HCT116 (cell line): ENCODE results near the gene PGPEP1. TPM values are rescaled to one million over a fixed set of nuclear protein-coding genes. Genes with fewer than 3 reads are reported as not detected.
A peak's percentile ranks its signal among the peaks of the same experiment; 100 is the strongest.

Experiments used
- ATAC-seq: fragments of 200-7000 bp; cut with Tn5 transposase; 2 replicates; pipeline ENCODE4 v1.9.1; 2020; ENCODE audit warnings: mild to moderate bottlenecking, moderate library complexity
- BruUV-seq: library from RNA; stranded (reverse); fragments of 400-500 nt; replicated peaks from 2 replicates; lab custom pipeline; 2021; lab: Mats Ljungman, UMichigan
- CTCF ChIA-PET: fragments of 300-600 bp; sonication (Branson Sonifier 250); formaldehyde crosslinking; loops from one replicate; lab custom pipeline; 2021; ENCODE audit warnings: antibody characterized with exemption; lab: Charles Lee
- POLR2A ChIA-PET: fragments of 300-600, 350-600 bp; sonication (Branson Sonifier 250); formaldehyde crosslinking; loops from one replicate; lab custom pipeline; 2021; ENCODE audit warnings: antibody characterized with exemption; lab: Charles Lee
- RAD21 ChIA-PET, 2 experiments: fragments of 300-600 bp; sonication (Branson Sonifier 250); formaldehyde crosslinking; loops; one replicate each; lab custom pipeline; 2023; ENCODE audit warnings: low total read pairs in 2 of 2; ENCODE audit not compliant: uncharacterized antibody in 2 of 2, unreplicated experiment in 2 of 2, low non-redundant PET in 1 of 2; lab: Charles Lee
- DNase-seq: peaks from one replicate; pipeline ENCODE4 v3.0.0-alpha.2; 2010; ENCODE audit warnings: low read depth, low spot score
- H2AFZ ChIP-seq: fragments of 200-600 bp; shearing (Covaris generic), sonication (generic); 2 replicates; pipeline ENCODE4 v1.6.1; 2017; ENCODE audit warnings: low read depth, mixed run types, mixed read lengths, antibody characterized with exemption, low read length; ENCODE audit not compliant: poor library complexity, severe bottlenecking
- H3K27ac ChIP-seq: 2 replicates; pipeline ENCODE4 v1.5.1; 2012; ENCODE audit warnings: low read depth, low read length
- H3K27me3 ChIP-seq: fragments of 200-600 bp; sonication (generic); 2 replicates; pipeline ENCODE4 v1.6.1; 2016; ENCODE audit warnings: mixed run types, low read length, mixed read lengths; ENCODE audit not compliant: insufficient read depth
- H3K36me3 ChIP-seq, 2 experiments: fragments of 200-500 bp in 1 of 2; fragments of 200-600 bp in 1 of 2; sonication (Bioruptor generic) in 1 of 2; sonication (generic) in 1 of 2; 2 replicates each; pipeline versions ENCODE4 v1.5.1 to v1.6.1; 2014 to 2016; ENCODE audit warnings: low read length in 2 of 2, inconsistent platforms in 1 of 2, mixed read lengths in 1 of 2, mixed run types in 1 of 2; ENCODE audit not compliant: insufficient read depth in 2 of 2, control insufficient read depth in 1 of 2
- H3K4me1 ChIP-seq, 2 experiments: fragments of 200-600 bp in 1 of 2; sonication (generic) in 1 of 2; 2 replicates each; pipeline versions ENCODE4 v1.5.1 to v1.6.1; 2012 to 2017; ENCODE audit warnings: low read length in 2 of 2, inconsistent platforms in 1 of 2, mild to moderate bottlenecking in 1 of 2, mixed read lengths in 1 of 2, mixed run types in 1 of 2, moderate library complexity in 1 of 2; ENCODE audit not compliant: insufficient read depth in 2 of 2, control insufficient read depth in 1 of 2
- H3K4me2 ChIP-seq: fragments of 200-600 bp; sonication (generic); 2 replicates; pipeline ENCODE4 v1.6.1; 2017; ENCODE audit warnings: mixed run types, low read length, mixed read lengths
- H3K4me3 ChIP-seq, 2 experiments: fragments of 200-600 bp in 1 of 2; sonication (generic) in 1 of 2; replicated peaks in 1 of 2; 2 replicates each; pipeline ENCODE4 v1.5.1; 2011 to 2016; ENCODE audit warnings: low read length in 2 of 2, control low read depth in 1 of 2, low read depth in 1 of 2, mild to moderate bottlenecking in 1 of 2, mixed read lengths in 1 of 2, mixed run types in 1 of 2
- H3K79me2 ChIP-seq: fragments of 200-600 bp; sonication (generic); 2 replicates; pipeline ENCODE4 v1.6.1; 2017; ENCODE audit warnings: mild to moderate bottlenecking, mixed run types, low read length, moderate library complexity, mixed read lengths; ENCODE audit not compliant: insufficient read depth
- H3K9ac ChIP-seq: fragments of 200-600 bp; sonication (generic); 2 replicates; pipeline ENCODE4 v1.6.1; 2016; ENCODE audit warnings: low read length, mixed read lengths
- H3K9me2 ChIP-seq: fragments of 200-600 bp; sonication (generic), shearing (Covaris generic); 2 replicates; pipeline ENCODE4 v1.6.1; 2017; ENCODE audit warnings: mixed run types, mild to moderate bottlenecking, moderate library complexity; ENCODE audit not compliant: insufficient read depth
- H3K9me3 ChIP-seq, 2 experiments: fragments of 200-500 bp in 1 of 2; fragments of 200-600 bp in 1 of 2; sonication (Bioruptor generic) in 1 of 2; sonication (generic) in 1 of 2; 2 replicates each; pipeline ENCODE4 v1.6.1; 2014 to 2017; ENCODE audit warnings: low read length in 2 of 2, mixed read lengths in 2 of 2, inconsistent platforms in 1 of 2, low read depth in 1 of 2, mild to moderate bottlenecking in 1 of 2, mixed run types in 1 of 2, moderate library complexity in 1 of 2; ENCODE audit not compliant: control insufficient read depth in 1 of 2, insufficient read depth in 1 of 2
- H4K20me1 ChIP-seq: fragments of 200-600 bp; sonication (generic), shearing (Covaris generic); 2 replicates; pipeline ENCODE4 v1.6.1; 2017; ENCODE audit warnings: mixed run types, mild to moderate bottlenecking, moderate library complexity; ENCODE audit not compliant: insufficient read depth
- CTCF ChIP-seq, 3 experiments: fragments of 200-600 bp in 1 of 3; sonication (generic) in 1 of 3; IDR thresholded peaks in 2 of 3; conservative IDR thresholded peaks in 1 of 3; 2 replicates each; pipeline ENCODE4 v1.5.1; 2012 to 2017; ENCODE audit warnings: low read depth in 2 of 3, low read length in 2 of 3, antibody characterized with exemption in 1 of 3, borderline replicate concordance in 1 of 3, control low read depth in 1 of 3, mild to moderate bottlenecking in 1 of 3, mixed read lengths in 1 of 3, mixed run types in 1 of 3, moderate library complexity in 1 of 3; ENCODE audit not compliant: insufficient read depth in 1 of 3
- ZBTB33 ChIP-seq: IDR thresholded peaks from 2 replicates; pipeline ENCODE4 v1.6.1; 2011; ENCODE audit warnings: mild to moderate bottlenecking, low read length, moderate library complexity; ENCODE audit not compliant: insufficient replicate concordance; ENCODE audit errors: extremely low read depth
- intact Hi-C: fragments of 100-400 bp; cut with micrococcal nuclease; formaldehyde crosslinking; loops from 2 replicates; pipeline ENCODE4 v1.10.0; 2022
- total RNA-seq: library from RNA; stranded (reverse); gene quantifications from one replicate; pipeline ENCODE4 v1.2.1, GENCODE V29; 2021; ENCODE audit not compliant: unreplicated experiment

The PGPEP1 gene
- total RNA-seq, 1 experiment from 2014 or later: 30.9 TPM

GRCh38 chr19:18339723-18340122 is 675 bp upstream of the PGPEP1 start:
- intact Hi-C loops: loop anchor here (5.0 kb wide), 1 partner anchor 62 kb away; no protein-coding TSS in a partner anchor
- Histone ChIP-seq H3K36me3 (no peaks in the 10 kb centered on the region; a peak in 2 of 4 replicates), H3K4me2 (peak overlapping the region; percentile 97), H3K9me3 (no peaks in the 10 kb centered on the region), H3K4me3 (peak overlapping the region; percentile 76 to 82; a peak in 2 of 4 replicates), H2AFZ (no peak overlapping the region), H3K27ac (peak overlapping the region; percentile 67; the same call in 1 of the 2 replicates), H3K27me3 (no peaks in the 10 kb centered on the region), H3K79me2 (no peaks in the 10 kb centered on the region), H3K9ac (no peak overlapping the region), H3K4me1 (peaks cover 19 to 56% of the 10 kb centered on the region in 2 experiments; a peak in 3 of 4 replicates), H4K20me1 (no peaks in the 10 kb centered on the region), H3K9me2 (no peaks in the 10 kb centered on the region)
- CTCF ChIA-PET: interaction anchor here (0.6 to 4.1 kb wide), 9 partner anchors 9 to 97 kb away, joined by 3 to 31 read pairs (median 4); no protein-coding TSS in a partner anchor
- no TSS peak for BruUV-seq
- POLR2A ChIA-PET: interaction anchor here (0.8 to 2.3 kb wide), 8 partner anchors 9 to 60 kb away, joined by 3 to 19 read pairs (median 5); partner anchors contain the start of genes GDF15 and JUND
- RAD21 ChIA-PET: interaction anchor here in 1 of 2 experiments (0.6 to 2.2 kb wide), 4 partner anchors 11 to 84 kb away, joined by 3 to 5 read pairs (median 3); no protein-coding TSS in a partner anchor
- peak in 2 of 3 experiments; percentile 33 to 37; a peak in 5 of 6 replicates for TF ChIP-seq CTCF (IDR thresholded peaks at IDR 0.05 in 2 of 3, conservative IDR thresholded peaks at IDR 0.05 in 1 of 3; ENCODE audit: borderline replicate concordance in 1 of 3, insufficient read depth in 1 of 3, low read depth in 2 of 3, low read length in 2 of 3)
- no peak for TF ChIP-seq ZBTB33
- DNase-seq (no peak), ATAC-seq (peak; percentile 51)
